ENCODE results near the gene SLC43A3.
A peak's percentile ranks its signal among the peaks of the same experiment; 100 is the strongest.

SLC43A3 gene

GRCh38 chr11:57426439-57426928 is 437 bp downstream of the SLC43A3 start:
- DNase-seq, result no peak

- no peak for DNase-seq
Measured at GRCh38 chr11:57425565-57426438, 1.1 kb downstream of the SLC43A3 start.

GRCh38 chr11:57424792-57425564 is 1.9 kb downstream of the SLC43A3 start:
- peak; percentile 99 for DNase-seq

- DNase-seq, result no peak
Measured at GRCh38 chr11:57424137-57424791, 2.7 kb downstream of the SLC43A3 start.

- no peak for DNase-seq
Measured at GRCh38 chr11:57422669-57423068, 4.3 kb downstream of the SLC43A3 start.

- DNase-seq, result no peak
Measured at GRCh38 chr11:57421805-57422204, 5.1 kb downstream of the SLC43A3 start.

GRCh38 chr11:57421066-57421465 is 5.9 kb downstream of the SLC43A3 start:
- no peak for DNase-seq

GRCh38 chr11:57419146-57419545 is 7.8 kb downstream of the SLC43A3 start:
- DNase-seq, result no peak

GRCh38 chr11:57418131-57418530 is 8.8 kb downstream of the SLC43A3 start:
- no peak for DNase-seq

- no peak for DNase-seq
Measured at GRCh38 chr11:57417056-57417455, 9.9 kb downstream of the SLC43A3 start.

GRCh38 chr11:57416436-57416835 is 10.5 kb downstream of the SLC43A3 start:
- DNase-seq, result no peak

GRCh38 chr11:57414612-57415212 is 12.2 kb downstream of the SLC43A3 start:
- DNase-seq, result no peak

- no peak for DNase-seq
Measured at GRCh38 chr11:57413681-57414080, 13.2 kb downstream of the SLC43A3 start.

GRCh38 chr11:57410287-57410686 is 16.6 kb downstream of the SLC43A3 start:
- no peak for DNase-seq

- no peak for DNase-seq
Measured at GRCh38 chr11:57409321-57410100, 17.4 kb downstream of the SLC43A3 start.

- DNase-seq, result no peak
Measured at GRCh38 chr11:57408771-57409170, 18.1 kb downstream of the SLC43A3 start.

GRCh38 chr11:57407941-57408475 is 18.9 kb downstream of the SLC43A3 start:
- DNase-seq, result no peak

- DNase-seq, result no peak
Measured at GRCh38 chr11:57407010-57407920, 19.7 kb downstream of the SLC43A3 start.

GRCh38 chr11:57406337-57406904 is 20.5 kb downstream of the SLC43A3 start:
- DNase-seq, result peak; percentile 50 to 54

GRCh38 chr11:57405271-57405860 is 21.6 kb downstream of the SLC43A3 start:
- no peak for DNase-seq
